DMS79 treated with DMSO at 0.1 percent for 48 hours (cell line): ENCODE data around the gene MXRA5.
"Not testable (repeated sequence)": the region's sequence is repeated elsewhere in the genome, so short reads cannot be mapped to it uniquely, and the experiment has no call there.

Source experiments
- DNase-seq: peaks from one replicate; lab custom pipeline; 2025; lab: John Stamatoyannopoulos, UW

The MXRA5 gene

GRCh38 chrX:3320471-3321046, 25.9 kb downstream of the MXRA5 start:
- no peak for DNase-seq

- no peak for DNase-seq
These were observed 29.2 kb downstream of the MXRA5 start for GRCh38 chrX:3317191-3317718.

GRCh38 chrX:3312109-3312508, 34.3 kb downstream of the MXRA5 start:
- no peak for DNase-seq

GRCh38 chrX:3307881-3308280, 38.6 kb downstream of the MXRA5 start:
- DNase-seq: no peak

- no peak for DNase-seq
These were observed 46.8 kb downstream of the MXRA5 start for GRCh38 chrX:3299636-3300035.

GRCh38 chrX:3295731-3296130, 50.7 kb downstream of the MXRA5 start:
- DNase-seq: no peak

- DNase-seq: no peak
These were observed 53.2 kb downstream of the MXRA5 start for GRCh38 chrX:3293251-3293650.

GRCh38 chrX:3290561-3290960, 55.9 kb downstream of the MXRA5 start:
- no peak for DNase-seq

GRCh38 chrX:3286196-3286945, 60.1 kb downstream of the MXRA5 start:
- DNase-seq: no peak

- DNase-seq: no peak
These were observed 65.7 kb downstream of the MXRA5 start for GRCh38 chrX:3280706-3281105.

- DNase-seq: not testable (repeated sequence)
These were observed 72.8 kb downstream of the MXRA5 start for GRCh38 chrX:3273668-3274067.

- no peak for DNase-seq
These were observed 74.6 kb downstream of the MXRA5 start for GRCh38 chrX:3271834-3272186.

- DNase-seq: no peak
These were observed 75.1 kb downstream of the MXRA5 start for GRCh38 chrX:3271183-3271833.

GRCh38 chrX:3268829-3269228, 77.6 kb downstream of the MXRA5 start:
- DNase-seq: no peak

- no peak for DNase-seq
These were observed 82.7 kb downstream of the MXRA5 start for GRCh38 chrX:3263681-3264126.

- DNase-seq: no peak
These were observed 83.6 kb downstream of the MXRA5 start for GRCh38 chrX:3262901-3263300.
